Astrocyte (in vitro differentiated cells and primary cell): ENCODE data around the gene GAB2.

Source experiments
- CTCF ChIP-seq: IDR thresholded peaks from 2 replicates; pipeline ENCODE4 v1.5.1; 2011; ENCODE audit warnings: low read depth, mild to moderate bottlenecking, inconsistent platforms, low read length, moderate library complexity; ENCODE audit not compliant: insufficient read depth
- EZH2 ChIP-seq: IDR thresholded peaks from 2 replicates; pipeline ENCODE4 v1.6.1; 2012; ENCODE audit warnings: mild to moderate bottlenecking, low read length, inconsistent platforms; ENCODE audit not compliant: insufficient read depth

DNA sequence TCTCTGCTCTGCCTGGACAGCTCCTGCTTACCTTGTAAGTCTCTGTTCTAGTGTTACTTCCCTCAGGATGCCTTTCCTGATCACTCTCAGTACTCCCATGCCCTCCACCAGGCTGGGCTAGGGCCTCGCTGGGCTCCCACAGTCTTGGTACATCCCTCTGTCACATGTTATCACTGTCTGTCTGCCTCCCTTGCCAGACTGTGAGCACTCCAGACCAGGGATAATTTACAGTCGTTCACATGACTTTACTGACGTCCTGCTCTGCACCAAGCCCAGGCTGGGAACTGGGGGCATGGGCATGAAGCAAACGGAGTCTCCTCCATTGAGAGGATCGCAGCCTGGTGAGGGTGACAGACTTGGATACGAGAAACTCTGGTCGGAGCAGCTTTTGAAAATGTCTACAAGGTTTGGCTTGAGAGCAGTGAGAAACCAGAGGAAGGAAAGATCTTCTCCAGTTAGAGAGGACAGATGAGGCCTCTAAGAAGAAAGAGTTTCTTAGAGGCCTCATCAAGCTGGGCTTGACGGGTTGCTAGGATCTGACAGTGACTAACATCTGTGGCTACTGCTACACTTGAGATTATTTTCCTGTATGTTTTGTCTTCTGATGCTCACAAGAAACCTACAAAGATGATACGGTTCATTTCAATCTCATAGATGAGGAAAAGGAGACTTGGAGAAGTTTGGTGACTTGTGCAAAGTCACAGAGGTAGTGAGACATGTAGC, 216.4 kb downstream of the GAB2 start:
- TF ChIP-seq CTCF (no peak), EZH2 (no peak)
